OCI-LY7 (cell line): ENCODE data around the gene UNC13A. TPM values are rescaled to one million over a fixed set of nuclear protein-coding genes. Genes with fewer than 3 reads are reported as not detected.
"Not testable (repeated sequence)": the region's sequence is repeated elsewhere in the genome, so short reads cannot be mapped to it uniquely, and the experiment has no call there.

Source experiments
- BruUV-seq: library from RNA; stranded (reverse); fragments of 400-500 nt; replicated peaks from 2 replicates; lab custom pipeline; 2021; lab: Mats Ljungman, UMichigan
- CTCF ChIA-PET: fragments of 300-600 bp; sonication (Branson Sonifier 250); formaldehyde crosslinking; loops from one replicate; lab custom pipeline; 2022; ENCODE audit warnings: antibody characterized with exemption; ENCODE audit not compliant: unreplicated experiment; lab: Charles Lee
- POLR2A ChIA-PET: fragments of 300-600 bp; sonication (Branson Sonifier 250); formaldehyde crosslinking; loops from one replicate; lab custom pipeline; 2022; ENCODE audit warnings: antibody characterized with exemption; lab: Charles Lee
- DNase-seq: peaks from one replicate; pipeline ENCODE4 v3.0.0-alpha.2; 2015; ENCODE audit warnings: low spot score
- H2AFZ ChIP-seq: fragments of 200-600 bp; sonication (generic), shearing (Covaris generic); 2 replicates; pipeline ENCODE4 v1.6.1; 2014; ENCODE audit warnings: mild to moderate bottlenecking, antibody characterized with exemption, low read length, moderate library complexity
- H3K27ac ChIP-seq: fragments of 200-600 bp; sonication (generic); 2 replicates; pipeline ENCODE4 v1.5.1; 2014; ENCODE audit warnings: mixed run types, low read depth, mild to moderate bottlenecking, moderate library complexity, low read length, inconsistent platforms; ENCODE audit not compliant: poor library complexity, severe bottlenecking
- H3K36me3 ChIP-seq: fragments of 200-600 bp; sonication (generic); 2 replicates; pipeline ENCODE4 v1.6.1; 2014; ENCODE audit warnings: mild to moderate bottlenecking, antibody characterized with exemption, low read length, moderate library complexity, mixed read lengths; ENCODE audit not compliant: insufficient read depth
- H3K4me1 ChIP-seq: fragments of 200-600 bp; sonication (generic); 2 replicates; pipeline ENCODE4 v1.5.1; 2014; ENCODE audit warnings: mild to moderate bottlenecking, low read length; ENCODE audit not compliant: insufficient read depth, poor library complexity, severe bottlenecking
- H3K4me2 ChIP-seq: fragments of 200-600 bp; sonication (generic); 2 replicates; pipeline ENCODE4 v1.6.1; 2014; ENCODE audit warnings: mild to moderate bottlenecking, low read length
- H3K4me3 ChIP-seq: fragments of 200-600 bp; sonication (generic); 2 replicates; pipeline ENCODE4 v1.5.1; 2014; ENCODE audit warnings: mild to moderate bottlenecking, low read depth, low read length; ENCODE audit not compliant: poor library complexity, severe bottlenecking
- H3K79me2 ChIP-seq: fragments of 200-600 bp; sonication (generic); 2 replicates; pipeline ENCODE4 v1.6.1; 2016; ENCODE audit warnings: low read depth, mild to moderate bottlenecking, low read length, moderate library complexity, mixed read lengths; ENCODE audit not compliant: insufficient read depth
- H3K9me2 ChIP-seq: fragments of 200-600 bp; sonication (generic); 2 replicates; pipeline ENCODE4 v1.6.1; 2016; ENCODE audit warnings: mild to moderate bottlenecking, low read length, mixed read lengths; ENCODE audit not compliant: insufficient read depth
- H3K9me3 ChIP-seq: fragments of 200-600 bp; sonication (generic); 2 replicates; pipeline ENCODE4 v1.6.1; 2014; ENCODE audit warnings: mild to moderate bottlenecking, mixed run types, low read length, mixed read lengths
- H4K20me1 ChIP-seq: fragments of 200-600 bp; sonication (generic); 2 replicates; pipeline ENCODE4 v1.6.1; 2014; ENCODE audit warnings: mild to moderate bottlenecking, antibody characterized with exemption, low read length, moderate library complexity, mixed read lengths; ENCODE audit not compliant: insufficient read depth
- CTCF ChIP-seq: fragments of 200-600 bp; sonication (generic); conservative IDR thresholded peaks from 2 replicates; pipeline ENCODE4 v1.5.1; 2014; ENCODE audit warnings: mild to moderate bottlenecking, antibody characterized with exemption, low read length, moderate library complexity, mixed read lengths
- EZH2phosphoT487 ChIP-seq: fragments of 200-600 bp; sonication (generic); IDR thresholded peaks from 2 replicates; pipeline ENCODE4 v1.6.1; 2018; ENCODE audit warnings: low read depth, borderline replicate concordance, mild to moderate bottlenecking, mixed run types, antibody characterized with exemption, low read length, moderate library complexity, mixed read lengths
- intact Hi-C: fragments of 100-400 bp; cut with micrococcal nuclease; formaldehyde crosslinking; loops from one replicate; pipeline ENCODE4 v1.10.0; 2022; ENCODE audit not compliant: unreplicated experiment
- total RNA-seq, 2 experiments: library from RNA; depleted of rRNA in 1 of 2; stranded (reverse); fragments of >200 nt in 1 of 2; shearing (Covaris generic) in 1 of 2; gene quantifications; 2 replicates each; pipeline ENCODE4 v1.2.3, GENCODE V29; 2014 to 2022

The UNC13A gene
- total RNA-seq, 2 experiments from 2014 or later: 0.72 to 0.92 TPM

DNA sequence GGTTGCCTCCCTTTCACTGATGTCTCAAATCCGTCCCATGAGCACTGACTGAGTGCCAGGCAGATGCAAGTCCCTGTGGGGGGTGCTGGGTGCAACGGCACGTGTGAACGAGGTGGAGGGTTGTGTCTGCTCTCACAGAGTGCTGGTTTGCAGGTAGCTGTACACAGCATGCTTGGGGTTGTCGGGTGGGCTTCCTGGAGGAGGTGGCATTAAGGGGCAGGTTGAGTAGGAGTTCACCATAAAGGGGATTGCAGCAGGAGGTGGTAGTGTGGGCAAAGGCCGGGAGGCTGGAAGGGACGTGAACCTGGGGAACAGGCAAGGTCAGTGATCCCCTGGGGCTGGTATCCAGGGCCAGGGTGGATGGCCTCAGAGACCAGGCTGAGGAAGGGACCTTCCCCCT lies 115.5 kb downstream of the UNC13A start:
- intact Hi-C loops: loop anchor here (5.0 kb wide), 1 partner anchor 75 kb away; no protein-coding TSS in a partner anchor
- no peak overlapping the region for H3K27ac ChIP-seq
- ChIA-PET POLR2A (interaction anchor here (0.5 to 0.7 kb wide), 2 partner anchors 141 to 279 kb away, joined by 3 to 4 read pairs; no protein-coding TSS in a partner anchor), CTCF (no interaction called here)
- no TSS peak for BruUV-seq
- no peak for DNase-seq
- H3K9me2 ChIP-seq: no peaks in the 10 kb centered on the region
- H3K4me2 ChIP-seq: no peak overlapping the region
- no peaks in the 10 kb centered on the region for H3K4me1 ChIP-seq
- no peak overlapping the region for H2AFZ ChIP-seq
- no peaks in the 10 kb centered on the region for H3K9me3 ChIP-seq
- no peaks in the 10 kb centered on the region for H3K79me2 ChIP-seq
- no peak overlapping the region for H3K4me3 ChIP-seq
- peaks cover 88% of the 10 kb centered on the region for H3K36me3 ChIP-seq
- no peaks in the 10 kb centered on the region for H4K20me1 ChIP-seq
- TF ChIP-seq EZH2phosphoT487 (no peak), CTCF (no peak)

DNA sequence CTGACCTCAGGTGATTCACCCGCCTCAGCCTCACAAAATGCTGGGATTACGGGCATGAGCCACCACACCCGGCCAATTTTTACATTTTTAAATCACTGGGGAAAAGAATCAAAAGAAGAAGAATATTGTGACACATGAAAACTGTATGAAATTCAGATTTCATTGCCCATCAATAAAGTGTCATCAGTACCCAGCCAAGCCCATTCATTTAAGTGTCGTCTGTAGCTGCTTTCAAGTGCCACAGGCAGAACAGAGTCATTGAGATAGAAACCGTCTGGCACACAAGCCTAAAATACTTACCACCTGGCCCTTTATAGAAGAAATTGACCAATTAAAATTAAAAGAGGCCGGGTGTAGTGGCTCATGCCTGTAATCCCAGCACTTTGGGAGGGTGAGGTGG lies 117.4 kb downstream of the UNC13A start:
- TF ChIP-seq EZH2phosphoT487 (no peak), CTCF (no peak)
- no peaks in the 10 kb centered on the region for H3K9me3 ChIP-seq
- BruUV-seq: no TSS peak
- DNase-seq: no peak
- ChIA-PET POLR2A (no interaction called here), CTCF (no interaction called here)
- no peak overlapping the region for H3K27ac ChIP-seq
- intact Hi-C loops: loop anchor here (5.0 kb wide), 1 partner anchor 73 kb away; no protein-coding TSS in a partner anchor
- H3K4me1 ChIP-seq: no peaks in the 10 kb centered on the region
- no peaks in the 10 kb centered on the region for H4K20me1 ChIP-seq
- peaks cover 79% of the 10 kb centered on the region for H3K36me3 ChIP-seq
- H3K4me3 ChIP-seq: no peak overlapping the region
- H2AFZ ChIP-seq: no peak overlapping the region
- H3K9me2 ChIP-seq: no peaks in the 10 kb centered on the region
- H3K79me2 ChIP-seq: no peaks in the 10 kb centered on the region
- H3K4me2 ChIP-seq: no peak overlapping the region

GRCh38 chr19:17570291-17570690 lies 117.9 kb downstream of the UNC13A start:
- CTCF ChIA-PET, BruUV-seq: not testable (repeated sequence)
- intact Hi-C loops: loop anchor here (5.0 kb wide), 1 partner anchor 73 kb away; no protein-coding TSS in a partner anchor

More at GRCh38 chr19:17570291-17570690, 117.9 kb downstream of the UNC13A start:
- not testable (repeated sequence) for H2AFZ ChIP-seq, DNase-seq, H3K9me3 ChIP-seq, H3K4me2 ChIP-seq, H3K4me1 ChIP-seq, H3K27ac ChIP-seq, H3K79me2 ChIP-seq, H3K9me2 ChIP-seq, H4K20me1 ChIP-seq, H3K4me3 ChIP-seq
- POLR2A ChIA-PET: interaction anchor here (0.7 kb wide), 2 partner anchors 10 to 17 kb away, joined by 3 to 6 read pairs; no protein-coding TSS in a partner anchor
- peaks cover 79% of the 10 kb centered on the region for H3K36me3 ChIP-seq
